Neural cell (in vitro differentiated cells): ENCODE results near the gene SLC6A18. TPM values are rescaled to one million over a fixed set of nuclear protein-coding genes. Genes with fewer than 3 reads are reported as not detected.

ENCODE experiments used
- H2AFZ ChIP-seq: fragments of 200-600, 300-800 bp; sonication (generic), shearing (Covaris generic); 2 replicates; pipeline ENCODE4 v1.6.0; 2014; ENCODE audit warnings: low read depth, mild to moderate bottlenecking, antibody characterized with exemption, low read length, moderate library complexity
- H3F3A ChIP-seq: fragments of 200-600 bp; shearing (Covaris generic); 2 replicates; pipeline ENCODE4 v1.6.1; 2016; ENCODE audit warnings: mild to moderate bottlenecking, moderate library complexity, mixed read lengths, antibody characterized with exemption, low read length; ENCODE audit not compliant: insufficient read depth, poor library complexity, severe bottlenecking
- H3K27ac ChIP-seq: fragments of 200-600, 300-800 bp; sonication (generic), shearing (Covaris generic); 2 replicates; pipeline ENCODE4 v1.5.1; 2014; ENCODE audit warnings: mild to moderate bottlenecking, low read length, moderate library complexity
- H3K27me3 ChIP-seq: fragments of 300-800, 200-600 bp; sonication (generic), shearing (Covaris generic); 2 replicates; pipeline ENCODE4 v1.6.0; 2014; ENCODE audit warnings: mild to moderate bottlenecking, low read depth, low read length, moderate library complexity; ENCODE audit not compliant: insufficient read depth
- H3K36me3 ChIP-seq: fragments of 300-800, 200-600 bp; sonication (generic), shearing (Covaris generic); 2 replicates; pipeline ENCODE4 v1.5.1; 2014; ENCODE audit warnings: mild to moderate bottlenecking, antibody characterized with exemption, low read length, moderate library complexity; ENCODE audit not compliant: insufficient read depth
- H3K4me2 ChIP-seq: fragments of 300-800, 200-600 bp; sonication (generic), shearing (Covaris generic); 2 replicates; pipeline ENCODE4 v1.6.0; 2014; ENCODE audit warnings: mild to moderate bottlenecking, low read length
- H3K4me3 ChIP-seq: fragments of 300-800, 200-600 bp; sonication (generic), shearing (Covaris generic); 2 replicates; pipeline ENCODE4 v1.5.1; 2014; ENCODE audit warnings: mild to moderate bottlenecking, low read length, moderate library complexity
- H3K79me2 ChIP-seq: fragments of 200-600 bp; shearing (Covaris generic); replicated peaks from 2 replicates; pipeline ENCODE4 v1.6.0; 2014; ENCODE audit warnings: mild to moderate bottlenecking, low read length, moderate library complexity; ENCODE audit not compliant: insufficient read depth
- H3K9ac ChIP-seq: fragments of 300-800, 200-600 bp; sonication (generic), shearing (Covaris generic); 2 replicates; pipeline ENCODE4 v1.6.1; 2016; ENCODE audit warnings: mild to moderate bottlenecking, low read length, mixed read lengths
- H3K9me2 ChIP-seq: fragments of 200-600 bp; shearing (Covaris generic); 2 replicates; pipeline ENCODE4 v1.6.1; 2016; ENCODE audit warnings: mild to moderate bottlenecking, low read length, mixed read lengths; ENCODE audit not compliant: insufficient read depth
- H3K9me3 ChIP-seq: fragments of 200-600, 300-800 bp; sonication (generic), shearing (Covaris generic); 2 replicates; pipeline ENCODE4 v1.6.1; 2016; ENCODE audit warnings: mild to moderate bottlenecking, mixed run types, low read length, moderate library complexity, mixed read lengths
- H4K20me1 ChIP-seq: fragments of 200-600 bp; shearing (Covaris generic); 2 replicates; pipeline ENCODE4 v1.6.1; 2016; ENCODE audit warnings: mild to moderate bottlenecking, mixed run types; ENCODE audit not compliant: insufficient read depth
- CTCF ChIP-seq: fragments of 450-650 bp; IDR thresholded peaks from 2 replicates; pipeline ENCODE4 v1.5.1; 2014; ENCODE audit warnings: antibody characterized with exemption, mild to moderate bottlenecking, moderate library complexity; ENCODE audit not compliant: poor library complexity, severe bottlenecking
- EP300 ChIP-seq: fragments of 450-650 bp; conservative IDR thresholded peaks from 2 replicates; pipeline ENCODE4 v1.6.1; 2014; ENCODE audit warnings: antibody characterized with exemption, mild to moderate bottlenecking, moderate library complexity; ENCODE audit not compliant: poor library complexity, severe bottlenecking
- EZH2 ChIP-seq: fragments of 200-600, 300-800 bp; shearing (Covaris generic), sonication (generic); IDR thresholded peaks from 2 replicates; pipeline ENCODE4 v1.6.1; 2014; ENCODE audit warnings: antibody characterized with exemption, low read length, borderline replicate concordance, mild to moderate bottlenecking; ENCODE audit not compliant: insufficient read depth, poor library complexity, severe bottlenecking
- MXI1 ChIP-seq: fragments of 450-650 bp; conservative IDR thresholded peaks from 2 replicates; pipeline ENCODE4 v1.6.1; 2014; ENCODE audit warnings: antibody characterized with exemption, mild to moderate bottlenecking; ENCODE audit not compliant: poor library complexity, severe bottlenecking
- POLR2AphosphoS5 ChIP-seq: IDR thresholded peaks from 2 replicates; pipeline ENCODE4 v1.6.1; 2012
- RAD21 ChIP-seq: fragments of 450-650 bp; conservative IDR thresholded peaks from 2 replicates; pipeline ENCODE4 v1.6.1; 2014; ENCODE audit warnings: antibody characterized with exemption, mild to moderate bottlenecking, moderate library complexity
- SMC3 ChIP-seq: fragments of 450-650 bp; conservative IDR thresholded peaks from 2 replicates; pipeline ENCODE4 v1.6.1; 2014; ENCODE audit warnings: antibody characterized with exemption, mild to moderate bottlenecking, moderate library complexity; ENCODE audit not compliant: poor library complexity
- TAF1 ChIP-seq: IDR thresholded peaks from 2 replicates; pipeline ENCODE4 v1.6.1; 2012; ENCODE audit warnings: low read depth
- polyA plus RNA-seq: library from polyadenylated mRNA; depleted of rRNA; stranded (reverse); fragments of >200 nt; gene quantifications from 2 replicates; pipeline ENCODE4 v1.2.3, GENCODE V29; 2014
- TF ChIP-seq, protein P1 (sequence below): IDR thresholded peaks from 2 replicates; pipeline ENCODE4 v1.6.1; 2012; ENCODE audit warnings: borderline replicate concordance

Gene SLC6A18
- polyA plus RNA-seq, 1 donor from 2014 or later, result not detected

- peaks cover 14% of the 10 kb centered on the region for H3K9me3 ChIP-seq
- H3F3A ChIP-seq, result no peaks in the 10 kb centered on the region
- no peak overlapping the region for H2AFZ ChIP-seq
- H4K20me1 ChIP-seq, result no peaks in the 10 kb centered on the region
- H3K27me3 ChIP-seq, result no peaks in the 10 kb centered on the region
- H3K36me3 ChIP-seq, result no peaks in the 10 kb centered on the region
- no peak overlapping the region for H3K27ac ChIP-seq
- no peak for TF ChIP-seq EP300
- TF ChIP-seq TAF1, result no peak
- no peak overlapping the region for H3K9ac ChIP-seq
- no peak overlapping the region for H3K4me3 ChIP-seq
- H3K79me2 ChIP-seq, result no peaks in the 10 kb centered on the region
- H3K4me2 ChIP-seq, result no peak overlapping the region
- no peaks in the 10 kb centered on the region for H3K9me2 ChIP-seq
Observed at GRCh38 chr5:1232780-1233179, 7.6 kb downstream of the SLC6A18 start.

- TF ChIP-seq EP300, result no peak
- no peak for TF ChIP-seq MXI1
- TF ChIP-seq, protein P1, sequence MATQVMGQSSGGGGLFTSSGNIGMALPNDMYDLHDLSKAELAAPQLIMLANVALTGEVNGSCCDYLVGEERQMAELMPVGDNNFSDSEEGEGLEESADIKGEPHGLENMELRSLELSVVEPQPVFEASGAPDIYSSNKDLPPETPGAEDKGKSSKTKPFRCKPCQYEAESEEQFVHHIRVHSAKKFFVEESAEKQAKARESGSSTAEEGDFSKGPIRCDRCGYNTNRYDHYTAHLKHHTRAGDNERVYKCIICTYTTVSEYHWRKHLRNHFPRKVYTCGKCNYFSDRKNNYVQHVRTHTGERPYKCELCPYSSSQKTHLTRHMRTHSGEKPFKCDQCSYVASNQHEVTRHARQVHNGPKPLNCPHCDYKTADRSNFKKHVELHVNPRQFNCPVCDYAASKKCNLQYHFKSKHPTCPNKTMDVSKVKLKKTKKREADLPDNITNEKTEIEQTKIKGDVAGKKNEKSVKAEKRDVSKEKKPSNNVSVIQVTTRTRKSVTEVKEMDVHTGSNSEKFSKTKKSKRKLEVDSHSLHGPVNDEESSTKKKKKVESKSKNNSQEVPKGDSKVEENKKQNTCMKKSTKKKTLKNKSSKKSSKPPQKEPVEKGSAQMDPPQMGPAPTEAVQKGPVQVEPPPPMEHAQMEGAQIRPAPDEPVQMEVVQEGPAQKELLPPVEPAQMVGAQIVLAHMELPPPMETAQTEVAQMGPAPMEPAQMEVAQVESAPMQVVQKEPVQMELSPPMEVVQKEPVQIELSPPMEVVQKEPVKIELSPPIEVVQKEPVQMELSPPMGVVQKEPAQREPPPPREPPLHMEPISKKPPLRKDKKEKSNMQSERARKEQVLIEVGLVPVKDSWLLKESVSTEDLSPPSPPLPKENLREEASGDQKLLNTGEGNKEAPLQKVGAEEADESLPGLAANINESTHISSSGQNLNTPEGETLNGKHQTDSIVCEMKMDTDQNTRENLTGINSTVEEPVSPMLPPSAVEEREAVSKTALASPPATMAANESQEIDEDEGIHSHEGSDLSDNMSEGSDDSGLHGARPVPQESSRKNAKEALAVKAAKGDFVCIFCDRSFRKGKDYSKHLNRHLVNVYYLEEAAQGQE, result no peak
- TF ChIP-seq CTCF, result no peak
- no peak for TF ChIP-seq RAD21
- no peak for TF ChIP-seq EZH2
- TF ChIP-seq TAF1, result no peak
- no peak for TF ChIP-seq SMC3
- TF ChIP-seq POLR2AphosphoS5, result no peak
- no peak overlapping the region for H3K27ac ChIP-seq
Observed at GRCh38 chr5:1235379-1235778, 10.2 kb downstream of the SLC6A18 start.

GRCh38 chr5:1235838-1236237 lies 10.7 kb downstream of the SLC6A18 start:
- H2AFZ ChIP-seq, result no peak overlapping the region
- no peak overlapping the region for H3K4me3 ChIP-seq
- H3K27me3 ChIP-seq, result no peaks in the 10 kb centered on the region
- no peaks in the 10 kb centered on the region for H3K79me2 ChIP-seq
- H3F3A ChIP-seq, result no peaks in the 10 kb centered on the region
- no peak overlapping the region for H3K27ac ChIP-seq
- H3K9me2 ChIP-seq, result no peaks in the 10 kb centered on the region
- no peak overlapping the region for H3K9ac ChIP-seq
- H3K36me3 ChIP-seq, result no peaks in the 10 kb centered on the region
- TF ChIP-seq RAD21 (no peak), SMC3 (no peak), CTCF (no peak), TAF1 (no peak), MXI1 (no peak), EZH2 (no peak), EP300 (no peak), POLR2AphosphoS5 (no peak)
- TF ChIP-seq, protein P1, result no peak
- H3K4me2 ChIP-seq, result no peak overlapping the region
- no peaks in the 10 kb centered on the region for H4K20me1 ChIP-seq
- peaks cover 14% of the 10 kb centered on the region for H3K9me3 ChIP-seq

More at GRCh38 chr5:1235379-1235778, 10.2 kb downstream of the SLC6A18 start:
- Histone ChIP-seq H2AFZ (no peak overlapping the region), H3K36me3 (no peaks in the 10 kb centered on the region), H3F3A (no peaks in the 10 kb centered on the region), H3K9ac (no peak overlapping the region), H3K9me3 (peaks cover 14% of the 10 kb centered on the region), H3K79me2 (no peaks in the 10 kb centered on the region), H4K20me1 (no peaks in the 10 kb centered on the region), H3K4me3 (no peak overlapping the region), H3K27me3 (no peaks in the 10 kb centered on the region), H3K4me2 (no peak overlapping the region), H3K9me2 (no peaks in the 10 kb centered on the region)
